Gastroesophageal sphincter (tissue), 3 donors: ENCODE measurements around the gene MPDU1.

Experiments used
- CTCF ChIP-seq, 4 experiments: fragments of 200-600 bp in 2 of 4; fragments of 450-650 bp in 2 of 4; sonication (generic) in 1 of 4; IDR thresholded peaks; one replicate each; pipeline ENCODE4 v1.5.1; 2017 to 2019; ENCODE audit warnings: antibody characterized with exemption in 4 of 4, mild to moderate bottlenecking in 2 of 4, moderate library complexity in 2 of 4
- EP300 ChIP-seq: sonication (generic); formaldehyde crosslinking; IDR thresholded peaks from one replicate; pipeline ENCODE4 v1.6.1; 2017; ENCODE audit warnings: antibody characterized with exemption, mild to moderate bottlenecking
- POLR2A ChIP-seq, 2 donors: fragments of 450-650 bp; IDR thresholded peaks; one replicate each; pipeline ENCODE4 v1.6.1; 2017; ENCODE audit warnings: antibody characterized with exemption in 2 of 2, mild to moderate bottlenecking in 2 of 2, moderate library complexity in 1 of 2
- POLR2AphosphoS5 ChIP-seq: sonication (generic); formaldehyde crosslinking; IDR thresholded peaks from one replicate; pipeline ENCODE4 v1.6.1; 2017; ENCODE audit warnings: antibody characterized with exemption

DNA sequence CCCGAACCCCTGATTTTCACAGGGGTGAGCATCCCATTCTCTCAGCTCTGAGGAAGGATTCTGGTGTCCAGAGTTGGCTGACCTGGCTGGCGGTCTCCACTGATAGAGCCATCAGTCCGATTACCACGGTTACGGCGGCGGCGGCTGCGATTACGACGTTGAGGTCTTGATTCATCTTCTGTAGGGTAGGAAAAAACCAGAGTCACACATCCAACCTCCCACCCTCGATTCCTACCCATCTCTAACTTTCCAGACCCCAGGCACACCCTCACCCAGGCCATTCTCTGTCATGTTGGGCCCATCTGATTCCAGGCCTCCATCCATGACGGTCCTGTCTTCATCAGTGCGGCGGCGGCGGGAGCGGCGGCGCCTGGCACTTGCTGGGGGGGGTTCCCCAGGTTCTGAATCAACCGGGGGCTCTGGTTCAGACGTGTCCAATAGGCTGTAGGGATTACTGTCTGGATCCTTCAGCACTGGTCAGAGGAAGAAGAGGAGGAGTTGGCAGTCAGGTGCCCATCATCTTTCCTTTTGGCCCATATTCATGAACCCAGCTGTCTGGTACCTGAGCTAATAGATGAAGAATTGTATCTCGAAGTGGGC lies 8.9 kb downstream of the MPDU1 start:
- TF ChIP-seq CTCF (IDR thresholded peaks at IDR 0.05) (no peak), POLR2A (IDR thresholded peaks at IDR 0.05) (no peak), POLR2AphosphoS5 (no peak), EP300 (no peak)
